ENCODE data around the gene FLT4.

The FLT4 gene

DNA sequence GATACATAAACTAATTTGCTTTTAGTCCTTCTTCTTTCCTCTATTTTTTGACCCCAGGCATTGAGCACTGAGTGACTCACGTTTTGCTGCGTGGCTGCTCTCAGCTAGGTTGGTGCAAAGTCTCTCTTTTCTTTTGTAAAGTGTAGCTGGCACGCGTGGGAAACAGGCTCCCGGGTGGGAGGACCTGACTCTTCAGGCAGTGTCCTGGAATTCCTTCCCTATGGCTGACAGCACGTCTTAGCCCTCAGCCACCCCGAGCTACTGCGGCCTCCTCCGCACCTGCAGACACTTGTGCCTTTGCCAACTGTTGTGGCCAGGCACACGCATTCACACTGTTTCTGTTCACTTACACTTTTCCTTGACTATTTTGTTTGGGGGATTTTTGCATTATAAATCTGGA lies 57.2 kb downstream of the FLT4 start:
- no peak for DNase-seq (ENCODE audit: low read depth)

DNA sequence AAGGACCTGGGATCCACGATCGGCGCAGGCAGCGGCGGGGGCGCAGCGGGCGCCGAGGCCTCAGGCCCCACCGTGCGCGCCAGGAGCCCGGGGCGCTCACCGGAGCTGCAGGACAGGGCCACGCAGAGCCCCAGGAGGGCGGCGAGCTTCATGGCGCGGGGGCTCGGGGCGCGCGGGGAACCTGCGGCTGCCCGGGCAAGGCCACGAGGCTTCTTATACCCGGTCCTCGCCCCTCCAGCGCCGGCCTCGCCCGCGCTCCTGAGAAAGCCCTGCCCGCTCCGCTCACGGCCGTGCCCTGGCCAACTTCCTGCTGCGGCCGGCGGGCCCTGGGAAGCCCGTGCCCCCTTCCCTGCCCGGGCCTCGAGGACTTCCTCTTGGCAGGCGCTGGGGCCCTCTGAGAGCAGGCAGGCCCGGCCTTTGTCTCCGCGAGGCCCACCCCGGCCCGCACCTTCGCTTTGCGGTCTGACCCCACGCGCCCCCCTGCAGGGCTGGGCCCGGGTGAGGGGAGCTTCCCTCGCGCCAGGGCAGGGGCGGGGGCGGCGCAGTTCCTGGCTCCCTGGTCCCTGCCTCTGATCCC lies 58.0 kb downstream of the FLT4 start, which contains the start of gene SCGB3A1:
Gene SCGB3A1, minus strand, starts transcription at position 189 of the 577 bp plus-strand sequence. Its CDS starts 37 bp downstream, at position 152.
- DNase-seq (ENCODE audit: low read depth), result no peak

DNA sequence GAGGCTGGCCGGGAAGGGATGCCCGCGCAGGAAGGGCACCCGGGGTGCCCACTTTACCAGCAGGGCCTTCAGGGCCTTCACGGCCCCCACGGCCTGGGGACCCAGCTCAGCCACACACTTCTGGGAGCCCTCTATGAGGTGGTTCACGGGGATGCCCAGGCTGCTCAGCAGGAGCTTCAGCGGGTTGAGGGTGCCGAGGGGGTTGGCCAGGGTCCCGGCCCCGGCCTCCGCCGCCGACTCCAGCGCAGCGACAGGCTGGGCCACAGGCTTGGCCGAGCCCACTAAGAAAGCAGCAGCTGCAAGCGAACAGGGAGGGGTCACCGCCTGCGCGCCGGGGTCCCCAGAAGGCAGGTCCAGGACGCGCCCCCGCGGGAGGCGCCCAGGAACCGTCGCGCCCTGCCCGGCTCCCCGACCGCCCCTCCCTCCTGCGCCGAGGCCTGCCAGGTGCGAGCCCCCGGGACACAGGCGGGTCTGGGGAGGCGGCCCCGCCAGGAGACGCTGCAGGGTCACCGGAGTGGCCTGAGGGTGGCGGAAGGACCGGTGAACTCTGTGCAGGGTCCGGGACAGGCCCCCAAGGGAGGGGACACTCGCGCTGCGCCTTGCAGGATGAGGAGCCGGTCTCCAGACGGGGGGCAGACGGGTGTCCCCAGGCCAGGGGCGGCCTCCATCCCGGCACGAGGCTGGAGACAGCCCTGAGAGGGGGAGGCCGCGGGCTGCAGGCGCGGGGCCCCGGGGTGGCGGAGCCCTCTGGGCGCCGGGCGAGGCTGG lies 58.7 kb downstream of the FLT4 start:
- DNase-seq (ENCODE audit: low read depth), result no peak

DNA sequence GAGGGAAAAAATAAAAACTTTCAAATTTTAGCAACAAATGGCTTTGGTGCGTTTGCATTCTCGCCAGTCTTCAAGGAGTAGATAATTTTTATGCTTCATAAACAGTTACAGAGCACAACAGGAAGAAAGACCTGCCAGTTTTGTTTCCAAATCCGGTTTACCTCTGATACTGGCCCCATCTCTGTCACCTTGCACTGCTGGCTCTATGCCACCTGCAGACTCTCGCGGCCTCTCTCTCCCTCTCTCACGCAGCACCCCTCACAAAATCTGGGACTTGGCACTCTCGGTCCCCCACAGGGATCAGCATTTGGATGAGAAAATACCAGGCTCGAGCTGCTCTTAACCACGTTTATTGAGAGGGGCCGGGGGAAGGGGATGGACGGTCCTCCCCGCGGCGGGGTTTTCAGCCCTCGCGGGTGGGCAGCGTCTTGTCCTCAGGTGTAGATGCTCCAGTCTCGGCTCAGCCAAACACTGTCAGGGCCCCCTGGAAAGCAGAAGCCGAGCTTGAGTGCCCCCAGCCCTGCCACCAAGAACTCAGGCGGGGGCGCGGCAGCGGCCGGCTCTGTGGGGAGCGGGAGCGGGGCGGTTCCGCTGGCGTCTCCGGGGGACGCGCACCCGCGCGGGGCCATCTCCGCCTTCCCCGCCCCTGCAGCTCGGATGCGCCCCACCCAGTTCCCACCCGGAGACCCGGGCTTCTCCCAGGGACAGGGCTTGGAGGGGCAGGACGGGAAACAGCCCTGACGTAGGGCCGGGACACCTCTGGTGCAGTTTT lies 59.4 kb downstream of the FLT4 start:
- no peak for DNase-seq (ENCODE audit: low read depth)

DNA sequence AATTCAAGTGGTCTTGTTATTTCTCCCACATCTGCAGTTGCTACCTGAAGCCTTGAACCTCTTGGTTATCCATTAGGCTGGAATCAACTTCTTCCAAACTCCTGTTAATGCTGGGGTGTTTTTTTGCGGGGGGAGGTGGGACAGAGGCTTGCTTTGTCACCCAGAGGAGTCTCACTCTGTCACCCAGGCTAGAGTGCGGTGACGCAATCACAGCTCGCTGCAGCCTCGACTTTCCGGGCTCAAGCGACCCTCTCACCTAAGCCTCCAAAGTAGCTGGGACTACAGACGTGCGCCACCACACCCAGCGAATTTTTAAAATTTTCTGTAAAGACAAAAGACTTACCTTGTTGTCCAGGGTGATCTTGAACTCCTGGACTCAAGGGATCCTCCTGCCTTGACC lies 62.5 kb downstream of the FLT4 start:
- no peak for DNase-seq (ENCODE audit: low read depth)

DNA sequence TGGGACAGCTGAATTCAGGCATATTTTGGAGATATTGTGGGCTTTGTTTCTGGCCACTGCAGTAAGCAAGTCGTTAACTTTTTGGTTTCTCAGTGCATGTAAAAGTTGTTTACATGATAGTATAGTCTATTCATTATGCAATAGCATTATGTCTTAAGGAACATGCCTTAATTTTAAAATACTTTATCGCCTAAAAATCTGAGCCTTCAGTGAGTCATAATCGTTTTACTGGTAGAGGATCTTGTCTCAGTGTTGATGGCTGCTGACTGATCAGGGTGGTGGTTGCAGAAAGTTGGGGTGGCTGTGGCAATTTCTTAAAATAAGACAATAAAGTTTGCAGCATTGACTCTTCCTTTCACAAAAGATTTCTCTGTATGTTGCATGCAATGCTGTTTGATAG lies 63.2 kb downstream of the FLT4 start:
- no peak for DNase-seq (ENCODE audit: low read depth)

DNA sequence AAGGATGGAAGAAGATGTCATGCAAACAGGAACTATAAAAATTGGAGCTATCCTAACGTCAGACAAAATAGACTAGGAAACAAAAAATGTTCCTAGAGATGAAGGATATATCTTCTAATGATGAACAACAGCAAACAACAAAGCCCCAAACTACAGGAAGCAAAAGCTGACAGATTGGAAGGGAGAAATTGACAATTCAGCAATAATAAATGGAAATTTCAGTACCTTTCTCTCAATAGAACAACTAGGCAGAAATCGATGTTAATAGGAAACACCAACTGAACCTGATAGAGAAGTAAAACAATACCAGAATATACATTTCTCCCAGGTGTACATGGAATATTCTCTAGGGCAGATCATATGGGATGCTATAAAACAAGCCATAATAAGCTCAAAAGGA lies 65.7 kb downstream of the FLT4 start:
- DNase-seq (ENCODE audit: low read depth), result no peak

DNA sequence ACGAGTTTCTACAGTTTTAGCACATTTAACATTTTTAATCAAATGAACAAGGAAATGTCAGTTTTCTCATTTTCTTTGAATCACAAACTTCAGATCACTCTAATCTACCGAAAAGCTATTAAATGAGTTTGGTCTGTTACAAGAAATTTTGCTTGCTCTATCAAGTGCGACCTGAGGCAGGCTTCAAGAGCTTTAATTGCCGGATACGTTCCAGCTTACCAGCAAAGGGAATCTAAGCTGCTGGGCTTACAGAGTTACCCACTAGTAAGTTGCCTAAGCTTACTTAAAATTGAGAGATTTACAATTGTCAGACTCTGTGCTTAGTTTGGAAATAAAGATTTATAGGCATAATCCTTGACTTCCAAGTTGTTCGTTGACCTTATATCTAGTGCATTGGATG lies 68.7 kb downstream of the FLT4 start:
- DNase-seq (ENCODE audit: low read depth), result no peak

DNA sequence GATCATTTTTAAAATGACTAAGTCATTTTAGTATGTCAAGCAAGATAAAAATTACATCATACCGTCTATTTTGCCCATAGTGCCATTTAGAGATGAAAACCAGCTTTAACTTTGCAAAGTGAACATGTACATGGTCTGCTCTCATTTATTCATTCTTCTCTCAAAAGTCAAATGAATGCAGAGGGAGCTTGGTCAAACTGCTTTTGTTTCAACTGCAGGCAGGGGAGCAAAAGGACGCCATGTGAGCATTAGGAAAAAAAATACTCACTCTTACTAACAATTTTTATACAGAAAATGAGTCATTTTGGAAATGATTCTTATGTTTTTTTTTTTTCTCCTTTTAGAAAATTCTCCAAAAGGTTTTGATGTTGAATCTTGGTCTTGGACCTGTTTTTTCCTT lies 73.8 kb downstream of the FLT4 start:
- DNase-seq (ENCODE audit: low read depth), result no peak

DNA sequence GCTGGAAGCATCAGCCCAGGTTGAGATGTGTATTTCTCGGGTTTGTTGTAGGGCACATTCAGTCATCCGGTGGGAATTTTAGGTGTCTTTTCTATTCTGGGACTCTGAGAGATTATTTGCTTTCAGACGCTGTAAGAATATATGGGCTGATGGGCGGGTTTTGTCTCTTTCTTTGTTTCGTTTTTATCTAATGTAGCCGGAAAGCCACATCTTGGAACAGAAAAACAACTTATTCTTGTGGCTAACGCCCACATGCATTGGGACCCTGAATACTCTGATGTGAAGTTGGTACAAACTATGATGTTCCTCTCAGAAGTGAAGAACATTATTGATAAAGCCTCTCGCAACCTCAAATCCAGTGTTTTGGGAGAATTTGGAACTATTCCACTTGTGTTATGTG lies 80.5 kb downstream of the FLT4 start:
- DNase-seq (ENCODE audit: low read depth), result no peak

DNA sequence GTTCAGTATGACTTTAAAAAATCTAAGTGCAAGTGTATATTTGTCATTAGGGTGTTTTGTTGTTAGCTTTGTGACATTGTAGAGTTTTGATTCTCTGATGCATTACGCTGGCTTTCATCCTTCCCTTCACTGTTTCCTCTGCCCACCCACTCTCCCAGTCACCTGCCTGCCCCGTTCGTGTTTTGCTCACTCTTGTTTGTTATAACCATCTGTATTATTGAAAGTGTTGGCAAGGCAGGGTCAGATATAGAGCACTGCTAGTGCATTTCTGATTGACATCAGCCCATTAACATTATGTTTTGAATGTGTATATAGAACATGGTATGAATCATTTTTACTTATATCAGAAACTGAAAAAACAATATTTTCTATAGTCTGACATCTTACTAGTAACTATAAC lies 85.4 kb downstream of the FLT4 start:
- no peak for DNase-seq (ENCODE audit: low read depth)

DNA sequence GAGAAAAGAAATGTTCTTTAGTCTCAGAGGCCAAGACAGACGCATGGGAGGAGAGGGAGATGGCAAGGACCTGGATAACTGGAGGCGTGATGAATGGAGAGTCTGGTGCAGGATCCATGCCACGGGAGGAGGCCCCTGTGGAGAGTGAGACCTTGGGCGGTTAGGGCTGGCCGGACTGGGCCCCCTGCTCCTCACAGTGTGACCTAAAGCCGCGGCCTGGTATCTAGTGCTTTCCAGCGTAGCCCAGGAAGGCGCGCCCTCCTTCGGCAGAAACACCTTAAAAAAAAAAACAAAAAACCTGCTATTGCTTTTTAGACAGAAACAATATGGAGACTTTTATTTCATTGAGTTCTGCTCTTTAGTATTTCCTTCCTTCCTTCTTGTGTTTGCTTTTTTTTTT lies 91.2 kb downstream of the FLT4 start:
- no peak for DNase-seq (ENCODE audit: low read depth)

DNA sequence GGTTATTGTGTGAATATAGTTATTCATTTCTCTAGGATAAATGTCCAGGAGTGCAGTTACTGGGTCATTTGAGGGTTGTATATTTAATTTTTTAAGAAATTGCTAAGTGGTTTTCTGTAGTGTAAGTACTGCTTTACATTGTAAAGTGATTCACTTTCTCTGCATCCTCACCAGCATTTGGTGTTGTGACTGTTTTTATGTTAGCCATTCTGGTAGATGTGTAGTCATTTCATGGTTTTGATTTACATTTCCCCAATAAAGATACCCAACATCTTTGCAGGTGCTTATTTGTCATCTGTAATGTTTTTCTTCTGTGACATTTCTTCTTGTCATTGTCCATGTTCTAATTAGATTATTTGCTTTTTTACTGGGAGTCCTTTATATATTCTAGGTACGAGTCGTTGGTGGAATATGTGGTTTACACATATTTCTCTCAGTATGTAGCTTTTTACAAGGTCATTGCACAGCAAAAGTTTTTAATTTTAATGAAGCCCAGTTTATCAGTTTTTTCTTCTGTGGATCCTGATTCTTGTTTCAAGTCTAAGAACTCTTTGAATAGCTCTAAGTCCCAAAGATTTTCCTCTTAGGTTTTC lies 92.1 kb downstream of the FLT4 start:
- no peak for DNase-seq (ENCODE audit: low read depth)

DNA sequence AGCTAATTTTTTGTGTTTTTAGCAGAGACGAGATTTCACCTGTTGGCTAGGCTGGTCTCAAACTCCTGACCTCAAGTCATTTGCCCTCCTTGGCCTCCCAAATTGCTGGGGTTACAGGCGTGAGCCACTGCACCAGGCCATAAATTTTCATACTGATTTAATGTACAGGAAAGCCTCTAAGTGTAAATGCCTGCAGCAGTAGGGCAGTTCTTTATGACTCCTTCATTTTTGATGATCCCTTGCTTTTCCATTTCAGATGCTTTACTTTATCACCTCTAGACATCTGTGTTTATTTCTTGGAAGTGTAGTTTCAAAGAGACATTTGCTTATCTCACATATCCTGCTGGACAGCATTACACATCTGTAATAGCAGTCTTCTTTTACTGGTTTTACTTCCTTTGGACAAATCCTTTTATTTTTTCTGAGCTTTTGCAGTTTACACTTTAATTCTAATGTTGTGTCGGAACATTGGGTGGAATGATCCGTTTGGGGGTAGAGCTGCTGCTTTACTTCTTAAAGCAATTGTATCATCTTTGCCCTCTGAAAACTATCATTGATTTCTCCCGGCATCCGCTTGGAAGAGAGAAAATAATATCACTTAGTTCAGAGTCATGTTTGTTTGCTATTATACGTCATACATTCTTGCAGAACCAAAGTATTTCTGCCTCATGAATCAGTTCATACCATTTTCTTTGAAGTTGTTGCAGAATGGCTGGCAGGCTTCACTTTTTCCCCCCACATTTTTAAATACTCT lies 94.1 kb downstream of the FLT4 start:
- no peak for DNase-seq (ENCODE audit: low read depth)

DNA sequence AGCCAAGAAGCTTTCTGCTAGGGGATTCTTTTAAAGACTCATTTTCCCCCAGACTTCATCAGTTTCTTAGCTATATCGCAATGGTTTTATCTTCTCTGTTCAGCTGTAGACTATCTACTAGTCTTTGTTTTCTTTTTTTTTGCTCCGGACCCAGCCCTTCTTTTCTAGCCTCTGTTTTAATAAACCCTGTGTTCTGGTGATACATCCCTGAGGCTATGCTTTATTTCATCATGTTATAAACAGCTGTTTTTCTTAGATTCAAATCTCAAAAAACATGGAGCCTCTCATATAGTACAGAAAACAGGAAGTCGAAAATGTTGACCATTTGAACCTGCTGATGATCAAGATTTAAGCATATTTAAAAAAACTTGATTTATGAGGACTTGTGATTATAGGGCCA lies 95.9 kb downstream of the FLT4 start:
- no peak for DNase-seq (ENCODE audit: low read depth)
